Epithelial cell of esophagus (primary cell): Measurements from ENCODE around the gene PPP6R1.
A peak's percentile ranks its signal among the peaks of the same experiment; 100 is the strongest.

Experiments
- DNase-seq: peaks from one replicate; pipeline ENCODE4 v3.0.0; 2010; ENCODE audit warnings: low read depth
- H3K4me3 ChIP-seq: 2 replicates; pipeline ENCODE4 v1.5.1; 2011; ENCODE audit warnings: mild to moderate bottlenecking, low read length, control low read depth
- TF ChIP-seq, protein P1 (sequence below): IDR thresholded peaks from 2 replicates; pipeline ENCODE4 v1.5.1; 2011; ENCODE audit warnings: low read depth, mild to moderate bottlenecking, low read length, control low read depth, inconsistent platforms; ENCODE audit not compliant: insufficient read depth; ENCODE audit errors: missing control alignments

Gene PPP6R1

DNA sequence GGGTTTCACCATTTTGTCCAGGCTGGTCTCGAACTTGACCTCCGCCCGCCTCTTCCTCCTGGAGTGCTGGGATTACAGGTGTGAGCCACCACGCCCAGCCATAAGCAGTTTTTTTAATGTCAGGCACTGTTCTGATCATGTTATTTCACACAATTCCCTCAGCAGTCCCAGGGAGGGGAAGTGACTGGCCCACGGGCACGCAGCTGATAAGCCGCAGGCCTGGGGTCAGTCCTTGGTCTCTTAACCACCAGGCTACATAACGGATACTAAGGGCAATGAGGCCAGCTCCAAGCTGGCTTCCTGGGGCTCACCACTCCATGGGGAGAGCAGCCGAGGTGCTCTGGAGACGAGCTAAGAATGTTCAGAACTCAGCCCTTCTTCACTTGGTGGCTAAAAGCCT lies 38.5 kb upstream of the PPP6R1 start:
- TF ChIP-seq, protein P1, sequence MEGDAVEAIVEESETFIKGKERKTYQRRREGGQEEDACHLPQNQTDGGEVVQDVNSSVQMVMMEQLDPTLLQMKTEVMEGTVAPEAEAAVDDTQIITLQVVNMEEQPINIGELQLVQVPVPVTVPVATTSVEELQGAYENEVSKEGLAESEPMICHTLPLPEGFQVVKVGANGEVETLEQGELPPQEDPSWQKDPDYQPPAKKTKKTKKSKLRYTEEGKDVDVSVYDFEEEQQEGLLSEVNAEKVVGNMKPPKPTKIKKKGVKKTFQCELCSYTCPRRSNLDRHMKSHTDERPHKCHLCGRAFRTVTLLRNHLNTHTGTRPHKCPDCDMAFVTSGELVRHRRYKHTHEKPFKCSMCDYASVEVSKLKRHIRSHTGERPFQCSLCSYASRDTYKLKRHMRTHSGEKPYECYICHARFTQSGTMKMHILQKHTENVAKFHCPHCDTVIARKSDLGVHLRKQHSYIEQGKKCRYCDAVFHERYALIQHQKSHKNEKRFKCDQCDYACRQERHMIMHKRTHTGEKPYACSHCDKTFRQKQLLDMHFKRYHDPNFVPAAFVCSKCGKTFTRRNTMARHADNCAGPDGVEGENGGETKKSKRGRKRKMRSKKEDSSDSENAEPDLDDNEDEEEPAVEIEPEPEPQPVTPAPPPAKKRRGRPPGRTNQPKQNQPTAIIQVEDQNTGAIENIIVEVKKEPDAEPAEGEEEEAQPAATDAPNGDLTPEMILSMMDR, result no peak
- H3K4me3 ChIP-seq, result no peak overlapping the region
- DNase-seq, result no peak

DNA sequence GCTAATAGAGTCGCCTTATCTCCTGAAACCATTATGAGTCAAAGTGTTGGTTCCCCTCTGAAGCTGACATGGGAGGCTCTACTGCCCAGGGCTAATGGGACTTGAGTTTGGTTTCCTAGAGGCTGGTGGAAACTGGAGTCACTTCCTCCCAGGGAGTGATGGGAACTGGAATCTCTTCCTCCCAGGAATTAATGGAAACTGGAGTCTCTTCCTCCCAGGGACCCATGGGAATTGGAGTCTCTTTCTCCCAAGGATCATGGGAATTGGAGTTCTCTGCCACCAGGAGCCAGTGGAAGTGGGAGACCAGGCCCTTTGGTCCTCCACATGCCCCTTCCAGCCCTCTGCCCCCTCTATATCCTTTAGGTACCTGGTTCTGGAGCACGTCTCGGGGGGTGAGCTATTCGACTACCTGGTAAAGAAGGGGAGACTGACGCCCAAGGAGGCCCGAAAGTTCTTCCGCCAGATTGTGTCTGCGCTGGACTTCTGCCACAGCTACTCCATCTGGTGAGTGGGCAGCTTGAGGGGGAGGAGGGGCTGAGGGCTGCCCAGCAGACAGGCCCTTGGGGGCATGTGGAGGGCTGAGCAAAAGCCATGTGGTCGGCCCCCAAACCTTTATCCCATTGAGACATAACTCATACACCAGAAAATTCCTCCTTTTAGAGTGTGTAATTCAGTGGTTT lies 30.4 kb upstream of the PPP6R1 start:
- TF ChIP-seq, protein P1, result no peak
- no peak for DNase-seq
- H3K4me3 ChIP-seq, result no peak overlapping the region

DNA sequence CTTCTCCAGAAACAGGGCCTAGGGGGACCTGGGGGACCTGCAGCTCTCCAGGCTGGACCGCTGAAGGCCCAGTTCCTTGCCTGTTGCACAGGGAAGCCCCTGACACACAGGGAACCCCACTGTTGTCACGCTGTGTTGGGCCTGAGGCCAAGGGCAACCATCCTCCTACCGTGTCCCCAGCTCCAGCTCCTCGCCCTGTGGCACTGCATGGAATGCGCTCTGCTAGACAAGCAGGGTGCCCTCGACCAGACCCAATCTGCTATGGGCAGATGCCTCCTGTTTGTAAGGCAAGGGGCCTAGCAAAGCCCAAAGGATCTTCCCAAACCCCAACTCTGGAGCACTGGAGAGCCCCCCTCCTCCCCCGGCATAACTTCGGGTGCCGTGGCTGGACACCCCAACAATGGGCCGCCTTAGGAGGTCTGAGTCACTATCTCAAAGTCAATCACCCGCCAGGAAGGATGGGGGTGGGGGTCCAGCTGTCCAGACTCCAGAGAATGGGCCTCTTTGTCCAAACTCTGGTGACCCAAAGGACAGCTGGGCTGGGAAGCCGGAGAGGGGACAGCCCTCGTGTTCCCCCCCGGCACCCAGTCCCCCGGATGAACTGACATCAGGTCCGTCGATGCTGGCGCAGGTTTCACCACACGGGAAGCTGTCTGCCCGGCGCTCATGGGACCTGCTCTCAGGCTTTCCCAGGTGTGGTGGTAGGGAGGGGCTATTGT lies 28.7 kb upstream of the PPP6R1 start:
- no peak overlapping the region for H3K4me3 ChIP-seq
- TF ChIP-seq, protein P1, result no peak

DNA sequence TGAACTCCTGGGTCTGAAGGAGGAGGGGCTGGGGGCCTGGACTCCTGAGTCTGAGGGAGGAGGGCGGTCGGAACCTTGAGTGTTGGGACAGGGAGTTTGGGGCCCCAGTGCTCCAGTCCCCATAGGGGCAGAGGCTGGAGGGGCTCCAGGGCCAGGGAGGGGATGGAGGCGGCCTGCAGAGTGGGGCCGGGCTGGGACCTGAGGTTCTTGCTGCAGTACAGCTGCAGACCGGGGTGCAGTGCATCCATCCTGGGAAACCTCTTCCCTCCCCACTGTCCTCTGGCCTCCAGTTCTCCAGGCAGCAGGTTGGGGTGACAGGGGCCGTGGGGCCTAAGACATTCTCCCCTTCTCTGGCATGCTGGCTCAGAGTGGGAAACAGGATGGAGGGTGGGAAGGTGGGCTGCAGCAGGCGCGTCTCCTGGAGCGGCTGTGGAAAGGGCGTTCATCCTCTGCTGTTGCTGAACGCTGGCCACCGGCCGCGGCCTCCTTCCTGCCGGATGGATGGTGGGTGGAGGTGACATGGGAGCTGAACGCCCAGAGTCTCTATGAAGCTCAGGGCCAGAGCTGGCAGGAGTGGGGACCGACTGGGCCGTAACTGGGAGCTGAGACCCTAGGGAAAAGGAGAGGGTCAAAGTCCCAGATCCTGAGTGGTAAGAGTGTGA lies 26.5 kb upstream of the PPP6R1 start:
- no peak for DNase-seq
- no peak overlapping the region for H3K4me3 ChIP-seq
- TF ChIP-seq, protein P1, result no peak

More for the DNA sequence above, 28.7 kb upstream of the PPP6R1 start:
- no peak for DNase-seq

DNA sequence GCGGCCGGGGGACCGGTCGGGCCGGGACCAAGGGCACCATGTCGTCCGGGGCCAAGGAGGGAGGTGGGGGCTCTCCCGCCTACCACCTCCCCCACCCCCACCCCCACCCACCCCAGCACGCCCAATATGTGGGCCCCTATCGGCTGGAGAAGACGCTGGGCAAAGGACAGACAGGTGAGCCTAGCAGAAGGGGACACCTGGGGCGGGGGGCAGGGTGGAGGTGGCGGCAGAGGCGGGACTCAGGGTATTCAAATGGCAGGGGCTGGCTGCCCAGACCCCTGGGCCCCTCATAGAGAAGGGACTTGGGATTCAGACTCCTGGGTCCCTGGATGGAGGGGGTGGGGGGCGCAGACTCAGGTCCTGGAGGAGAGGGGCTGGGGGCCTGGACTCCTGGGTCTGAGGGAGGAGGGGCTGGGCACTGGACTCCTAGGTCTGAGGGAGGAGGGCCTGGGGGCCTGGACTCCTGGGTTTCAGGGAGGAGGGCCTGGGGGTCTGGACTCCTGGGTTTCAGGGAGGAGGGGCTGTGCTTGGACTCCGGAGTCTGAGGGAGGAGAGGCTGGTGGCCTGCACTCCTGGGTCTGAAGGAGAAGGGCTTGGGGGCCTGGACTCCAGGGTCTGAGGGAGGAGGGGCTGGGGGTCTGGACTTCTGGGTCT lies 25.7 kb upstream of the PPP6R1 start:
- DNase-seq, result no peak
- TF ChIP-seq, protein P1, result no peak
- H3K4me3 ChIP-seq, result peak overlapping the region; percentile 18

DNA sequence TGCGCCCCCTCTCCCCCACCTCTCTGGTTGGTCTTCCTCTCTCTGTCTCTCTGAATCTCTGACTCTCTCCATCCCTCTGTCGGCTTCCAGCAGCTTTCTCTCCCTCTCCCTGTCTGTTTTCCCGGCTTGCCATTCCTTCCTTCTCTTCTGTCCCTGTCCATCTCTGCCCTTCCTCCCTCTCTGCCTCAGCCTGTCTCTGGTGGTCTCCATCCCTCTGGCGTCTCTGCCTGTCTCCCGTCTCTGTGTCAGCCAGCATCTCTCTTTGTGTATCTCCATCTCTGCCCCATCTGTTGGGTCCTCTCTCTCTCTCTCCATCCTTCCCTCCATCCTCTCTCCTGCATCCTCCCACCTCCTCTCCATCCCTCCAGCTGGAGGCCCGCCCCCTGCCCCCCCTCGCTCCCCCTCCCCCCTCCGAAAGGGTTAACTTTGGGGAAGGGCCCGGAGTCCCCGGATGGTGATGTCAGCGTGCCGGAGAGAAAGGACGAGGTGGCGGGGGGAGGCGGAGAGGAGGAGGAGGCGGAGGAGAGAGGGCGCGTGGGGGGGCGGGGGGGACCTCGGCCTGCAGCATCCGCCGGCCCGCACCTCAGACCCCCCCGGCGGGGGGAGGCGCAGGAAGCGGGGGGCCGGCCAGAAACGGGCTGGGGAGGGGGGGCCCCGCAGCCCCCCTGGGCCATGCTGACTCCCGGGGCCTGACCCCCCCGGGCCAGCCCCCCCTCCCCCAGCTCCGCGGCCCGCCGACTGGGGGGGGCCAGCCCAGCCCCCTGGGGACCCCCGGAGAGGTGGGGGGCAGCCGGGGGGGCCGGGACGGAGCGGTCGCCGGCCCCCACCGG lies 24.9 kb upstream of the PPP6R1 start, which contains the start of gene BRSK1:
BRSK1 (plus strand) TSS at position 450 of the 830 bp plus-strand sequence. CDS start 446 bp downstream, outside the sequence.
- TF ChIP-seq, protein P1, result no peak
- H3K4me3 ChIP-seq, result peak within 1 kb of the TSS; percentile 18
- DNase-seq, result no peak
